Vagina (tissue), 2 donors: ENCODE measurements around the gene CDC42.

Experiments
- POLR2A ChIP-seq, 2 donors: fragments of 450-650 bp; IDR thresholded peaks; one replicate each; pipeline ENCODE4 v1.6.1; 2017; ENCODE audit warnings: antibody characterized with exemption in 2 of 2, mild to moderate bottlenecking in 2 of 2, moderate library complexity in 2 of 2
- POLR2AphosphoS5 ChIP-seq, 2 donors: sonication (generic); formaldehyde crosslinking; IDR thresholded peaks; one replicate each; pipeline ENCODE4 v1.9.0; 2017; ENCODE audit warnings: antibody characterized with exemption in 2 of 2, mild to moderate bottlenecking in 2 of 2, low read depth in 1 of 2; ENCODE audit not compliant: insufficient read depth in 1 of 2
- TF ChIP-seq, protein P1 (sequence below), 3 experiments: fragments of 450-650 bp in 2 of 3; fragments of 200-600 bp in 1 of 3; sonication (generic) in 1 of 3; IDR thresholded peaks; one replicate each; pipeline ENCODE4 v1.5.1; 2017 to 2019; ENCODE audit warnings: antibody characterized with exemption in 3 of 3, mild to moderate bottlenecking in 2 of 3, moderate library complexity in 2 of 3

DNA sequence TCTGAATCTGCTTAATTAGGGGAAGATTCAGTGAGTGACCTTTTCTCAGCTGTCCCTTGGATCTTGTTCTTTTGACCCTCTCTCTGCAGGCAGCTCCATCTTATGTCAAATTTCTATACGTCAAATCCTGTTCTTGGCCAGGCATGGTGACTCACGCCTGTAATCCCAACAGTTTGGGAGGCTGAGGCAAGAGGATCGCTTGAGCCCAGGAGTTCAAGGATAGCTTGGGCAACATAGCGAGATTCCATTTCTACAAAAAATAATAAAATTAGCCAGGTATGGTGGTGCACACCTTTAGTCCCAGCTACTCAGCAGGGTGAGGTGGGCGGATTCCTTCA is 12.3 kb upstream of the CDC42 start:
- TF ChIP-seq, protein P1, sequence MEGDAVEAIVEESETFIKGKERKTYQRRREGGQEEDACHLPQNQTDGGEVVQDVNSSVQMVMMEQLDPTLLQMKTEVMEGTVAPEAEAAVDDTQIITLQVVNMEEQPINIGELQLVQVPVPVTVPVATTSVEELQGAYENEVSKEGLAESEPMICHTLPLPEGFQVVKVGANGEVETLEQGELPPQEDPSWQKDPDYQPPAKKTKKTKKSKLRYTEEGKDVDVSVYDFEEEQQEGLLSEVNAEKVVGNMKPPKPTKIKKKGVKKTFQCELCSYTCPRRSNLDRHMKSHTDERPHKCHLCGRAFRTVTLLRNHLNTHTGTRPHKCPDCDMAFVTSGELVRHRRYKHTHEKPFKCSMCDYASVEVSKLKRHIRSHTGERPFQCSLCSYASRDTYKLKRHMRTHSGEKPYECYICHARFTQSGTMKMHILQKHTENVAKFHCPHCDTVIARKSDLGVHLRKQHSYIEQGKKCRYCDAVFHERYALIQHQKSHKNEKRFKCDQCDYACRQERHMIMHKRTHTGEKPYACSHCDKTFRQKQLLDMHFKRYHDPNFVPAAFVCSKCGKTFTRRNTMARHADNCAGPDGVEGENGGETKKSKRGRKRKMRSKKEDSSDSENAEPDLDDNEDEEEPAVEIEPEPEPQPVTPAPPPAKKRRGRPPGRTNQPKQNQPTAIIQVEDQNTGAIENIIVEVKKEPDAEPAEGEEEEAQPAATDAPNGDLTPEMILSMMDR (IDR thresholded peaks at IDR 0.05), result no peak
- TF ChIP-seq POLR2AphosphoS5 (IDR thresholded peaks at IDR 0.05; ENCODE audit: insufficient read depth in 1 of 2, low read depth in 1 of 2), result no peak
- TF ChIP-seq POLR2A (IDR thresholded peaks at IDR 0.05), result no peak
